Endodermal cell (in vitro differentiated cells): Measurements from ENCODE around the gene MGME1. TPM values are rescaled to one million over a fixed set of nuclear protein-coding genes. Genes with fewer than 3 reads are reported as not detected.

Experiments used
- DNase-seq: peaks from one replicate; pipeline ENCODE4 v3.0.0-alpha.2; 2017
- H3K27ac ChIP-seq: 2 replicates; pipeline ENCODE4 v1.5.1; 2013; ENCODE audit warnings: mild to moderate bottlenecking, low read depth, low read length, moderate library complexity
- H3K27me3 ChIP-seq: 2 replicates; pipeline ENCODE4 v1.6.1; 2013; ENCODE audit warnings: mild to moderate bottlenecking, low read length, moderate library complexity; ENCODE audit not compliant: insufficient read depth, control insufficient read depth, poor library complexity, severe bottlenecking
- H3K36me3 ChIP-seq: 2 replicates; pipeline ENCODE4 v1.7.0; 2013; ENCODE audit warnings: mild to moderate bottlenecking, low read length, moderate library complexity; ENCODE audit not compliant: control insufficient read depth, insufficient read depth
- H3K4me1 ChIP-seq: one replicate; pipeline ENCODE4 v1.7.0; 2013; ENCODE audit warnings: low read length; ENCODE audit not compliant: control insufficient read depth, insufficient read depth
- H3K4me3 ChIP-seq: 2 replicates; pipeline ENCODE4 v1.5.1; 2013; ENCODE audit warnings: mild to moderate bottlenecking, low read length, moderate library complexity
- H3K9ac ChIP-seq: 2 replicates; pipeline ENCODE4 v1.6.1; 2013; ENCODE audit warnings: mild to moderate bottlenecking, low read length, moderate library complexity; ENCODE audit not compliant: poor library complexity, severe bottlenecking; ENCODE audit errors: extremely low read depth
- H3K9me3 ChIP-seq: 2 replicates; pipeline ENCODE4 v1.6.1; 2013; ENCODE audit warnings: mild to moderate bottlenecking, low read length, moderate library complexity; ENCODE audit not compliant: control insufficient read depth
- H3K27ac Mint-ChIP-seq: 2 replicates; pipeline ENCODE4 v1.8.0; 2020; ENCODE audit warnings: mixed read lengths
- H3K27me3 Mint-ChIP-seq: 2 replicates; pipeline ENCODE4 v1.8.0; 2021; ENCODE audit warnings: mild to moderate bottlenecking, mixed read lengths; ENCODE audit not compliant: insufficient read depth
- H3K36me3 Mint-ChIP-seq: 2 replicates; pipeline ENCODE4 v1.8.0; 2020; ENCODE audit warnings: low read depth, mixed read lengths
- H3K4me1 Mint-ChIP-seq: 2 replicates; pipeline ENCODE4 v1.8.0; 2020; ENCODE audit warnings: mixed read lengths
- H3K4me3 Mint-ChIP-seq: 2 replicates; pipeline ENCODE4 v1.8.0; 2020; ENCODE audit warnings: mild to moderate bottlenecking, moderate library complexity, mixed read lengths
- H3K9me3 Mint-ChIP-seq: 2 replicates; pipeline ENCODE4 v1.8.0; 2020; ENCODE audit warnings: mild to moderate bottlenecking, mixed read lengths
- WGBS, 2 experiments: methylation state at CpG; one replicate each; pipeline versions ENCODE4 v1.1.5 to v1.1.7; 2013; ENCODE audit warnings: missing lambda C conversion rate in 2 of 2, mixed read lengths in 1 of 2; ENCODE audit not compliant: insufficient coverage in 1 of 2, insufficient read length in 1 of 2; 5-methylcytosine and 5-hydroxymethylcytosine counted together
- total RNA-seq, 2 donors: library from RNA; stranded (reverse); fragmentation: NEBNext Ultra II Directional in 1 of 2; extraction: Animal tissue kit (Norgen Biotek cat#: 25700) in 1 of 2; gene quantifications; 2 replicates in 1 of 2; 3 replicates in 1 of 2; pipeline ENCODE4 v1.2.1, GENCODE V29; 2021
- TF ChIP-seq, protein P1 (sequence below): fragments of 200-600 bp; sonication (generic); conservative IDR thresholded peaks from 2 replicates; pipeline ENCODE4 v1.5.0; 2021; ENCODE audit warnings: antibody characterized with exemption, mild to moderate bottlenecking

Gene MGME1
- total RNA-seq, 2 donors from 2014 or later = 31.2 to 36.7 TPM

DNA sequence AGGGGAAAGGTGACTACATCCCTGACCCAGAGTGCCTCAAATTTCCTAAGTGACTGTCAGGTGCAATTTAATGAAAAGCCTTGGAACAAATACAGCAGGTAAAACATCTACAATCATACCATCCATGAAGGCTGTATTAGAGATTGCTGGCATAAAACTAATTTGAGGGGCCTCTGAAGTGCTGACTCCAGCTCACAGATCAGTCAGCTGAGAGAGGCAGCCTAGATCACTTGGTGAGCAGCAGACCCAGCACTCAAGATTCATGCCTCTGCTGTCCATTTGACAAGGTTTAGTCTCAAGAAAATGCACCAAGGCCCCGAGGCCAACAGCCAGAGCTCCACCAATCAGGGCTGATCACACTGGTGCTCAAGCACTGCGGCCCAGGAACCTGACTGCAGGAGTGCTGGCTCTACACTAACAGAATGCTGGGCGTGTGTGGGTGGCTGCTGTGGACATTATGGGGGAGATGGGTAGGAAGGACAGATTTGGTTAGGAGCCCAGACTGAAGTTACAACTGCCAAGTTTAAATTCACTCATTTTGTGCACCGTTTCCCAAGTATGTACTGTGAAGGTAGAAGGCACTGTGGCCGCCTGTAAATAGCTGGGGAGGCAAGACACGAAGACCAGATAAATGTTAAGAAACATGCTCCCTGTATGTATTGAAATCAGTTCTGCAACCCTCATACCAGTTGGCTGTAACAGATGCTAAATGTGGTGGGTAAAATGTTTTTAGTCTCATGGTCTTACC, 28.4 kb upstream of the MGME1 start:
- no peak overlapping the region for H3K9ac ChIP-seq
- peaks cover 48% of the 10 kb centered on the region for H3K36me3 ChIP-seq
- 61 to 76% methylated on average over 4 to 6 of the region's 6 CpGs for WGBS, 2 experiments
- H3K36me3 Mint-ChIP-seq = peaks cover 44% of the 10 kb centered on the region
- no peaks in the 10 kb centered on the region for H3K9me3 ChIP-seq
- H3K4me3 ChIP-seq = no peak overlapping the region
- peaks cover 20% of the 10 kb centered on the region for H3K4me1 ChIP-seq
- DNase-seq = peak; percentile 79
- no peaks in the 10 kb centered on the region for H3K27me3 ChIP-seq
- no peaks in the 10 kb centered on the region for H3K27me3 Mint-ChIP-seq
- peaks cover 48% of the 10 kb centered on the region for H3K4me1 Mint-ChIP-seq
- H3K27ac Mint-ChIP-seq = peak overlapping the region; percentile 33
- no peak overlapping the region for H3K4me3 Mint-ChIP-seq
- TF ChIP-seq, protein P1, sequence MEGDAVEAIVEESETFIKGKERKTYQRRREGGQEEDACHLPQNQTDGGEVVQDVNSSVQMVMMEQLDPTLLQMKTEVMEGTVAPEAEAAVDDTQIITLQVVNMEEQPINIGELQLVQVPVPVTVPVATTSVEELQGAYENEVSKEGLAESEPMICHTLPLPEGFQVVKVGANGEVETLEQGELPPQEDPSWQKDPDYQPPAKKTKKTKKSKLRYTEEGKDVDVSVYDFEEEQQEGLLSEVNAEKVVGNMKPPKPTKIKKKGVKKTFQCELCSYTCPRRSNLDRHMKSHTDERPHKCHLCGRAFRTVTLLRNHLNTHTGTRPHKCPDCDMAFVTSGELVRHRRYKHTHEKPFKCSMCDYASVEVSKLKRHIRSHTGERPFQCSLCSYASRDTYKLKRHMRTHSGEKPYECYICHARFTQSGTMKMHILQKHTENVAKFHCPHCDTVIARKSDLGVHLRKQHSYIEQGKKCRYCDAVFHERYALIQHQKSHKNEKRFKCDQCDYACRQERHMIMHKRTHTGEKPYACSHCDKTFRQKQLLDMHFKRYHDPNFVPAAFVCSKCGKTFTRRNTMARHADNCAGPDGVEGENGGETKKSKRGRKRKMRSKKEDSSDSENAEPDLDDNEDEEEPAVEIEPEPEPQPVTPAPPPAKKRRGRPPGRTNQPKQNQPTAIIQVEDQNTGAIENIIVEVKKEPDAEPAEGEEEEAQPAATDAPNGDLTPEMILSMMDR = no peak
- no peak overlapping the region for H3K27ac ChIP-seq
- H3K9me3 Mint-ChIP-seq = no peaks in the 10 kb centered on the region

- peaks cover 44% of the 10 kb centered on the region for H3K4me1 Mint-ChIP-seq
- H3K4me3 ChIP-seq = no peak overlapping the region
- H3K4me1 ChIP-seq = peaks cover 19% of the 10 kb centered on the region
- no peaks in the 10 kb centered on the region for H3K27me3 ChIP-seq
- no peak overlapping the region for H3K9ac ChIP-seq
- H3K4me3 Mint-ChIP-seq = no peak overlapping the region
- peaks cover 53% of the 10 kb centered on the region for H3K36me3 Mint-ChIP-seq
- H3K36me3 ChIP-seq = peaks cover 56% of the 10 kb centered on the region
- WGBS, 2 experiments = 93 to 100% methylated on average over 3 to 9 of the region's 10 CpGs
- no peak for DNase-seq
- H3K27ac Mint-ChIP-seq = peak overlapping the region; percentile 31
- no peak overlapping the region for H3K27ac ChIP-seq
- H3K9me3 Mint-ChIP-seq = no peaks in the 10 kb centered on the region
- TF ChIP-seq, protein P1 = no peak
- H3K9me3 ChIP-seq = no peaks in the 10 kb centered on the region
- no peaks in the 10 kb centered on the region for H3K27me3 Mint-ChIP-seq
These were observed 27.6 kb upstream of the MGME1 start for GRCh38 chr20:17941087-17941825.

GRCh38 chr20:17941826-17942196, 27.0 kb upstream of the MGME1 start:
- H3K27ac ChIP-seq = no peak overlapping the region
- 88 to 100% methylated on average over 2 to 3 of the region's 3 CpGs for WGBS, 2 experiments
- TF ChIP-seq, protein P1 = no peak

More at GRCh38 chr20:17941826-17942196, 27.0 kb upstream of the MGME1 start:
- Histone ChIP-seq H3K4me1 (peaks cover 14% of the 10 kb centered on the region), H3K36me3 (peaks cover 62% of the 10 kb centered on the region), H3K9me3 (no peaks in the 10 kb centered on the region), H3K4me3 (no peak overlapping the region), H3K9ac (no peak overlapping the region), H3K27me3 (no peaks in the 10 kb centered on the region)
- no peak for DNase-seq
- no peak overlapping the region for H3K4me3 Mint-ChIP-seq
- no peaks in the 10 kb centered on the region for H3K9me3 Mint-ChIP-seq
- H3K4me1 Mint-ChIP-seq = peaks cover 38% of the 10 kb centered on the region
- H3K27me3 Mint-ChIP-seq = no peaks in the 10 kb centered on the region
- peaks cover 58% of the 10 kb centered on the region for H3K36me3 Mint-ChIP-seq
- no peak overlapping the region for H3K27ac Mint-ChIP-seq
